HG02884 (cell line): ENCODE measurements around the gene CTRB2.
"Not testable (repeated sequence)": the region's sequence is repeated elsewhere in the genome, so short reads cannot be mapped to it uniquely, and the experiment has no call there.

ENCODE experiments used
- ATAC-seq: cut with Tn5 transposase; IDR thresholded peaks from one replicate; pipeline ENCODE4 v1.9.1; 2021; ENCODE audit warnings: mild to moderate bottlenecking, moderate library complexity; ENCODE audit not compliant: unreplicated experiment

The CTRB2 gene

GRCh38 chr16:75227361-75228142 lies 20.6 kb upstream of the CTRB2 start:
- no peak for ATAC-seq

DNA sequence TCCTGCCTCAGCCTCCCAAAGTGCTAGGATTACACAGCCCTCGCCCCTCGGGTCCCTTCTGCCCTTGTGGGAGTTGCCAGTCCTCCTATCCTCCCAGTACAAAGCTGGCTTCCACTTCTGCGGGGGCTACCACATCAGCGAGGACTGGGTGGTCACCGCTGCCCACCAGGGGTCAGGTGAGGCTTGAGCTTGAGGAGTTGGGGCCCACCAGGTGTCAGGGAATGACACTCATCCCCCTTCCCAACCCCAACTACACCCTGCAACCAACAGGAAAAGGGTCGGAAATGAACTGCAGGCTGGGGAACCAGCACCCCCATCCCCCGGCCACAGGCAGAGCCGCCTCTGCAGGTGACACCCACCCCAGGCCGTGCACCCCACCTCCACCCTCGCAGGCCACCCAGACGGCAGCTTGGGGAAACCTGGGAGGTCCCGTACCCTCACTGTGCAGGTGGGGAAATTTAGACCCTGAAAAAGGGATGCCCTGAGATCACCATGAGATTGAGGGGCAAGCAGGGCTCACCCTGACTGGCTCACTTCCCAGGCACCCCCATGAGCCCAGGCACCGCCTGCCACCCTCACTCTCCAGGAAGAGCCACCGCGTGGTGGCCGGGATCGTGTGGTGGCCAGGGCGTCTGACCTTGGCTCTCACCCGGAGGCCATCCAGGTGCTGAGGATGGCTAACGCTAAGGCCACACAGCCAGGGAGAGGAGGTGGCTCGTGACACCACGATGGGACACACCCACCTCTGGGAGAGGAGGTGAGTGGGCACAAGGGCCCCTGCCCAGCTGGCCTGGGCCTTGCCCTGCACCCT lies 19.8 kb upstream of the CTRB2 start:
- ATAC-seq: no peak

- no peak for ATAC-seq
These were observed 18.9 kb upstream of the CTRB2 start for GRCh38 chr16:75225678-75226515.

- ATAC-seq: no peak
These were observed 18.1 kb upstream of the CTRB2 start for GRCh38 chr16:75225092-75225491.

GRCh38 chr16:75224306-75225082 lies 17.5 kb upstream of the CTRB2 start:
- ATAC-seq: no peak

DNA sequence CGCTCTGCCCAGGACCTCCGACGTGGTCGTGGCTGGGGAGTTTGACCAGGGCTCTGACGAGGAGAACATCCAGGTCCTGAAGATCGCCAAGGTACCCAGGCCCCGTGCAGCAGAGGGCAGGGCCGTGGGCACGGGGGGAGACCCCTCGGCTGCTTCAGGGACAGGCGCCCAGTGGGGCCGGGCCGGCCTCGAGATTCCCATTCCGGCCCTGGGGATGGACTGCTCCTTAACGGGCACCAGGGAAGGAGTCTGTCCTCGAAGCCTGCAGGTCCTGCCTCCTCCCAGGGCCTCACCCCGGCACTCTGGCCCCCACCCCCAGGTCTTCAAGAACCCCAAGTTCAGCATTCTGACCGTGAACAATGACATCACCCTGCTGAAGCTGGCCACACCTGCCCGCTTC lies 16.2 kb upstream of the CTRB2 start:
- not testable (repeated sequence) for ATAC-seq

- ATAC-seq: no peak
These were observed 15.4 kb upstream of the CTRB2 start for GRCh38 chr16:75222271-75222783.

- ATAC-seq: no peak
These were observed 12.9 kb upstream of the CTRB2 start for GRCh38 chr16:75219838-75220237.

GRCh38 chr16:75219088-75219487 lies 12.1 kb upstream of the CTRB2 start:
- ATAC-seq: no peak

GRCh38 chr16:75218256-75219076 lies 11.5 kb upstream of the CTRB2 start, which contains the start of gene CTRB1:
CTRB1 (plus strand) TSS chr16:75218988; CDS start chr16:75219008, 20 bp downstream.
- ATAC-seq: peak; percentile 79

- no peak for ATAC-seq
These were observed 10.5 kb upstream of the CTRB2 start for GRCh38 chr16:75217389-75217851.

- ATAC-seq: no peak
These were observed 9.6 kb upstream of the CTRB2 start for GRCh38 chr16:75216576-75216975.

DNA sequence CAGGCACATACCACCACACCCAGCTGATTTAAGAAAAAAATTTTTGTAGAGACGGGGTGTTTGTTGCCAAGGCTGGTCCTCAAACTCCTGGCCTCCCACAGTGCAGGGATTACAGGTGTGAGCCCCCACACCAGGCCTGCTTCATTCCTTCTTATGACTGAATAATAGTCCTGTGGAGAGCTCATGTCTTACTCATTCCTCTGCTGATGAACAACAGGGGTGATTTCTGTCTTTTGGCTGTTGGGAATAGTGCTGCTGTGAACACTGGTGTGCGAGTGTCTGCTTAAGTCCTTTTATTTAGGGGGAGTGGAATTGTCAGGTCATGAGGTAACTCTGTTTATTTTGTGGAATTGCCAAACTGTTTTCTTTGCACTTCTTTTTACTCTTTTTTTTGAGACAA lies 9.2 kb upstream of the CTRB2 start:
- ATAC-seq: no peak

DNA sequence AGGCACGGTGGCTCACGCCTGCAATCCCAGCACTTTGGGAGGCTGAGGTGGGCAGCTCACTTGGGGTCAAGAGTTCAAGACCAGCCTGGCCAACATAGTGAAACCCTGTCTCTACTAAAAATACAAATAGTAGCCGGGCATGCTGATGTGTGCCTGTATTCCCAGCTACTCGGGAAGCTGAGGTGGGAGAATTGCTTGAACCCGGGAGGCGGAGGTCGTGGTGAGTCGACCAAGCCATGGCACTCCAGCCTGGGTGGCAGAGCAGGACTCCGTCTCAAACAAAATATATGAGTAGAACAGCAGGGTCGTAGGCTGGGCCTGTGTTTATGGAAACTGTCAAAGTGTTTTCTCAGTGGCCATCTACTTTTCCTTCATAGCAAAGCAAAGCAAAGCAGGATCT lies 4.3 kb upstream of the CTRB2 start:
- ATAC-seq: not testable (repeated sequence)

- no peak for ATAC-seq
These were observed 3.0 kb upstream of the CTRB2 start for GRCh38 chr16:75209944-75210343.

- ATAC-seq: not testable (repeated sequence)
These were observed 2.6 kb upstream of the CTRB2 start for GRCh38 chr16:75209514-75209913.

DNA sequence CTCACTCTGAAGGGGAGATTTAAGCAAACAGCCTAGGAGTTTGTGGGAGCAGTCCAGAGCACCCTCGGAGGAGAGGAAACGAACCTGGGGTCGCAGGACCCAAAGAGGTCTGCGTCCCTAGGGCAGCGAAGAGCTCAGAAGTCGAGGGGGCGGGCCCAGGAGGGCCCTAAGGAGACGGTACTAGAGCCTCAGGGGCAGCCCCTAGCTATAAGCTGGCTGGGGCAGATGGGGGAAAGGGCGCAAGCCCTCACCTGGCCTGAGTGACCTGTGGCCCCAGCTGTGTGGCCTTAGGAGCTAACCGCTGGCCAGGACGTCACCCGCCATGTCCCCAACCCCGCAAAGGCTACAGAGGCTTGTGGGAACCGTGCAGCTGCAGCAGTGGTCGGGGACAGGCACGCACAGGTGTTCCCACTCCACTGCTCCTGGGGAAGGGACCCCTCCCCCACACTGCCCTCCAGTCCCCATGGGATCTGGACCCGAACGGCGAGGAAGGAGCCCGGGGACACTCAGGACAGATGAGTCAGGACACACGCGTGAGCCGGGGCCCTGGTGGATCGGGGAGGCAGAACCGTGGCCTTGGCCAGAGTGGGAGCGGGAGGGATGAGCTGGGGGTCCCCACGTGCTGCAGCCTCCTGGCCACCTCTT lies 2.0 kb upstream of the CTRB2 start:
- no peak for ATAC-seq

DNA sequence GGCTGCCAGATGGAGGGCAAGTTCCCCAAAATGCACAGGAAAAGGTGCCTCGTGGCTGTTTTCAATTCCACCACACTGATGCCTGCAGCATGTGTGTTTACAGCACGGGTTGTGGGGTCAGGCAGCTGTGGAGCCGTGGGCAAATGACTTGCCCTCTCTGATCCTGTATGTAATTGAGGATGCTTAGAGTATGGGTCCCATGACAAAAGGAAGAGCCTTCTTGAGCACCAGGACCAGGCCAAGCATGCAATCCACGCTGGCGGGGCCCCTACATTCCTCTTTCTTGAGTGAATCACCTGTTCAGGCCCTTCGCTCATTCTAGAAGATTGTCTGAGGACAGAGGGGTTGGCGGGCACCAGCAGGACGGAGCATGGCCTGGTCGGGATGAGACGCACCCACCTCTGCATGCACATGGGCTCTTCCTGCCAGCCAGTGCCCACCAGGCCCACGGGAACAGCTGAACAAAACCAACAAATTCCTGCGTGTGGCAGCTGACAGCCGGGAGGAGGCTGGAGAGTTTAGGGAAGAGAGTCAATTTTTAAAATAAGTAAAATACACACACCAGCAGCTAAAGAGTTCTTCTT lies 1.4 kb upstream of the CTRB2 start:
- ATAC-seq: no peak
